GM23338 (cell line): Measurements from ENCODE around the gene SPIRE2. TPM values are rescaled to one million over a fixed set of nuclear protein-coding genes. Genes with fewer than 3 reads are reported as not detected.

Experiments
- ATAC-seq: fragments of 200-7000 bp; cut with Tn5 transposase; 3 replicates; pipeline ENCODE4 v1.9.1; 2020
- DNase-seq: peaks from one replicate; pipeline ENCODE4 v3.0.0-alpha.2; 2015; ENCODE audit warnings: low spot score
- H2AFZ ChIP-seq: fragments of 200-600 bp; sonication (generic); 2 replicates; pipeline ENCODE4 v1.8.0; 2016; ENCODE audit warnings: antibody characterized with exemption, mild to moderate bottlenecking, moderate library complexity
- H3F3A ChIP-seq: fragments of 200-600 bp; sonication (generic); replicated peaks from 2 replicates; pipeline ENCODE4 v1.8.0; 2017; ENCODE audit warnings: antibody characterized with exemption, mixed run types, low read depth
- H3K27ac ChIP-seq: fragments of 200-600 bp; sonication (generic); 2 replicates; pipeline ENCODE4 v1.6.1; 2016; ENCODE audit warnings: low read depth
- H3K27me3 ChIP-seq: fragments of 200-600 bp; sonication (generic); 2 replicates; pipeline ENCODE4 v1.8.0; 2016; ENCODE audit warnings: mild to moderate bottlenecking, mixed run types, moderate library complexity; ENCODE audit not compliant: insufficient read depth
- H3K36me3 ChIP-seq: fragments of 200-600 bp; sonication (generic); 2 replicates; pipeline ENCODE4 v1.8.0; 2016; ENCODE audit warnings: mild to moderate bottlenecking; ENCODE audit not compliant: insufficient read depth
- H3K4me1 ChIP-seq: fragments of 200-600 bp; sonication (generic); 2 replicates; pipeline ENCODE4 v1.8.0; 2016; ENCODE audit warnings: mild to moderate bottlenecking, moderate library complexity; ENCODE audit not compliant: insufficient read depth
- H3K4me2 ChIP-seq: fragments of 200-600 bp; sonication (generic); 2 replicates; pipeline ENCODE4 v1.7.1; 2017; ENCODE audit warnings: mixed run types
- H3K4me3 ChIP-seq: fragments of 200-600 bp; sonication (generic); 2 replicates; pipeline ENCODE4 v1.6.1; 2016; ENCODE audit warnings: mixed run types
- H3K79me2 ChIP-seq: fragments of 200-600 bp; sonication (generic); replicated peaks from 2 replicates; pipeline ENCODE4 v1.8.0; 2017; ENCODE audit warnings: mild to moderate bottlenecking; ENCODE audit not compliant: insufficient read depth
- H3K9me2 ChIP-seq: fragments of 200-600 bp; sonication (generic); 2 replicates; pipeline ENCODE4 v1.8.0; 2017; ENCODE audit not compliant: insufficient read depth
- H4K20me1 ChIP-seq: fragments of 200-600 bp; sonication (generic); replicated peaks from 2 replicates; pipeline ENCODE4 v1.8.0; 2017; ENCODE audit warnings: mild to moderate bottlenecking; ENCODE audit not compliant: insufficient read depth
- H3K27ac Mint-ChIP-seq: 2 replicates; pipeline ENCODE4 v1.8.0; 2020; ENCODE audit warnings: inconsistent platforms, mild to moderate bottlenecking, moderate library complexity, mixed read lengths
- H3K27me3 Mint-ChIP-seq: 3 replicates; pipeline ENCODE4 v1.8.0; 2022; ENCODE audit warnings: low read depth, mild to moderate bottlenecking, moderate library complexity, mixed read lengths, inconsistent platforms; ENCODE audit not compliant: insufficient read depth, poor library complexity
- H3K36me3 Mint-ChIP-seq: 3 replicates; pipeline ENCODE4 v1.8.0; 2021; ENCODE audit warnings: low read depth, mild to moderate bottlenecking, inconsistent platforms, moderate library complexity, mixed read lengths
- H3K4me1 Mint-ChIP-seq: 3 replicates; pipeline ENCODE4 v1.8.0; 2020; ENCODE audit warnings: mild to moderate bottlenecking, inconsistent platforms, mixed read lengths
- H3K4me3 Mint-ChIP-seq: 3 replicates; pipeline ENCODE4 v1.8.0; 2021; ENCODE audit warnings: moderate library complexity, mild to moderate bottlenecking, inconsistent platforms, mixed read lengths
- H3K9me3 Mint-ChIP-seq: 3 replicates; pipeline ENCODE4 v1.8.0; 2020; ENCODE audit warnings: moderate library complexity, mild to moderate bottlenecking, inconsistent platforms, mixed read lengths
- CREB1 ChIP-seq: fragments of 250-450 bp; sonication (Bioruptor Pico); IDR thresholded peaks from 2 replicates; pipeline ENCODE4 v1.5.0; 2020; ENCODE audit warnings: low read depth, mild to moderate bottlenecking, moderate library complexity
- EZH2 ChIP-seq: fragments of 200-600 bp; sonication (generic); IDR thresholded peaks from one replicate; pipeline ENCODE4 v1.8.0; 2017; ENCODE audit warnings: antibody characterized with exemption, mild to moderate bottlenecking, low read depth; ENCODE audit not compliant: unreplicated experiment
- EZH2phosphoT487 ChIP-seq: fragments of 200-600 bp; sonication (generic); IDR thresholded peaks from one replicate; pipeline ENCODE4 v1.8.1; 2018; ENCODE audit warnings: antibody characterized with exemption; ENCODE audit not compliant: unreplicated experiment
- NANOG ChIP-seq: IDR thresholded peaks from 2 replicates; pipeline ENCODE4 v1.6.1; 2016; ENCODE audit warnings: antibody characterized with exemption, borderline replicate concordance
- POLR2AphosphoS5 ChIP-seq: IDR thresholded peaks from 2 replicates; pipeline ENCODE4 v1.6.1; 2016; ENCODE audit warnings: antibody characterized with exemption, low read depth
- STAT1 ChIP-seq: IDR thresholded peaks from one replicate; pipeline ENCODE4 v1.6.1; 2016; ENCODE audit warnings: antibody characterized with exemption; ENCODE audit not compliant: unreplicated experiment
- ZNF114 ChIP-seq: fragments of 250-450 bp; sonication (Bioruptor Pico); IDR thresholded peaks from 2 replicates; pipeline ENCODE4 v1.5.0; 2020; ENCODE audit warnings: mild to moderate bottlenecking, moderate library complexity
- ZNF331 ChIP-seq: fragments of 250-450 bp; sonication (Bioruptor Pico); IDR thresholded peaks from 2 replicates; pipeline ENCODE4 v1.5.0; 2020; ENCODE audit warnings: low read depth, mild to moderate bottlenecking, moderate library complexity
- polyA plus RNA-seq: library from polyadenylated mRNA; unstranded; fragments of >200 nt; fragmentation: Nextera tagmentation; extraction: Ambion mirVana; gene quantifications from 2 replicates; pipeline ENCODE4 v1.2.1, GENCODE V29; 2016
- total RNA-seq: library from RNA; depleted of rRNA; stranded (reverse); fragments of >200 nt; shearing (Covaris generic); gene quantifications from 2 replicates; pipeline ENCODE4 v1.2.3, GENCODE V29; 2014
- TF ChIP-seq, protein P1 (sequence below): fragments of 250-450 bp; sonication (Bioruptor Pico); IDR thresholded peaks from 2 replicates; pipeline ENCODE4 v1.5.0; 2020; ENCODE audit warnings: mild to moderate bottlenecking, moderate library complexity
- TF ChIP-seq, protein P2 (sequence below): IDR thresholded peaks from 2 replicates; pipeline ENCODE4 v1.6.1; 2016; ENCODE audit warnings: antibody characterized with exemption

The SPIRE2 gene
- total and polyA plus RNA-seq, 2 experiments from 2014 or later = 5.0 to 15.2 TPM

DNA sequence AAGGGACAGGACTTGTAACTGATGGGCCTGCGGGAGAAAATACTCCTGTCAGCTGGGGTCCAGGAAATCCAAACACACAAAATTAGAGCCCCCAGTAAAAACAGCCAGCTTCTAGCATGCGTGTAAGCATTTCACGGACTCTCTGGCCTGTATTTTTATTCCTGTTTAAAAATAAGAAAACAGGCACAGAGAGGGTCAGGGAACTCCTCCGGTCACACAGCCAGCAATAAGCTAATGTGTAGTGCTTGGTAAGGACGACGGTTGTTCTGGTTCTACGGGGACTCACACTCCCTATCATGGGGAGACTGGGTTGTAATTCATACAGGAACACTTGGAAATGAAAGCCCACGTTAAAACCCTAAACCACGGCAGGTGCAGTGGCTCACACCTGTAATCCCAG, 43.6 kb downstream of the SPIRE2 start (continued):
- TF ChIP-seq, protein P1, sequence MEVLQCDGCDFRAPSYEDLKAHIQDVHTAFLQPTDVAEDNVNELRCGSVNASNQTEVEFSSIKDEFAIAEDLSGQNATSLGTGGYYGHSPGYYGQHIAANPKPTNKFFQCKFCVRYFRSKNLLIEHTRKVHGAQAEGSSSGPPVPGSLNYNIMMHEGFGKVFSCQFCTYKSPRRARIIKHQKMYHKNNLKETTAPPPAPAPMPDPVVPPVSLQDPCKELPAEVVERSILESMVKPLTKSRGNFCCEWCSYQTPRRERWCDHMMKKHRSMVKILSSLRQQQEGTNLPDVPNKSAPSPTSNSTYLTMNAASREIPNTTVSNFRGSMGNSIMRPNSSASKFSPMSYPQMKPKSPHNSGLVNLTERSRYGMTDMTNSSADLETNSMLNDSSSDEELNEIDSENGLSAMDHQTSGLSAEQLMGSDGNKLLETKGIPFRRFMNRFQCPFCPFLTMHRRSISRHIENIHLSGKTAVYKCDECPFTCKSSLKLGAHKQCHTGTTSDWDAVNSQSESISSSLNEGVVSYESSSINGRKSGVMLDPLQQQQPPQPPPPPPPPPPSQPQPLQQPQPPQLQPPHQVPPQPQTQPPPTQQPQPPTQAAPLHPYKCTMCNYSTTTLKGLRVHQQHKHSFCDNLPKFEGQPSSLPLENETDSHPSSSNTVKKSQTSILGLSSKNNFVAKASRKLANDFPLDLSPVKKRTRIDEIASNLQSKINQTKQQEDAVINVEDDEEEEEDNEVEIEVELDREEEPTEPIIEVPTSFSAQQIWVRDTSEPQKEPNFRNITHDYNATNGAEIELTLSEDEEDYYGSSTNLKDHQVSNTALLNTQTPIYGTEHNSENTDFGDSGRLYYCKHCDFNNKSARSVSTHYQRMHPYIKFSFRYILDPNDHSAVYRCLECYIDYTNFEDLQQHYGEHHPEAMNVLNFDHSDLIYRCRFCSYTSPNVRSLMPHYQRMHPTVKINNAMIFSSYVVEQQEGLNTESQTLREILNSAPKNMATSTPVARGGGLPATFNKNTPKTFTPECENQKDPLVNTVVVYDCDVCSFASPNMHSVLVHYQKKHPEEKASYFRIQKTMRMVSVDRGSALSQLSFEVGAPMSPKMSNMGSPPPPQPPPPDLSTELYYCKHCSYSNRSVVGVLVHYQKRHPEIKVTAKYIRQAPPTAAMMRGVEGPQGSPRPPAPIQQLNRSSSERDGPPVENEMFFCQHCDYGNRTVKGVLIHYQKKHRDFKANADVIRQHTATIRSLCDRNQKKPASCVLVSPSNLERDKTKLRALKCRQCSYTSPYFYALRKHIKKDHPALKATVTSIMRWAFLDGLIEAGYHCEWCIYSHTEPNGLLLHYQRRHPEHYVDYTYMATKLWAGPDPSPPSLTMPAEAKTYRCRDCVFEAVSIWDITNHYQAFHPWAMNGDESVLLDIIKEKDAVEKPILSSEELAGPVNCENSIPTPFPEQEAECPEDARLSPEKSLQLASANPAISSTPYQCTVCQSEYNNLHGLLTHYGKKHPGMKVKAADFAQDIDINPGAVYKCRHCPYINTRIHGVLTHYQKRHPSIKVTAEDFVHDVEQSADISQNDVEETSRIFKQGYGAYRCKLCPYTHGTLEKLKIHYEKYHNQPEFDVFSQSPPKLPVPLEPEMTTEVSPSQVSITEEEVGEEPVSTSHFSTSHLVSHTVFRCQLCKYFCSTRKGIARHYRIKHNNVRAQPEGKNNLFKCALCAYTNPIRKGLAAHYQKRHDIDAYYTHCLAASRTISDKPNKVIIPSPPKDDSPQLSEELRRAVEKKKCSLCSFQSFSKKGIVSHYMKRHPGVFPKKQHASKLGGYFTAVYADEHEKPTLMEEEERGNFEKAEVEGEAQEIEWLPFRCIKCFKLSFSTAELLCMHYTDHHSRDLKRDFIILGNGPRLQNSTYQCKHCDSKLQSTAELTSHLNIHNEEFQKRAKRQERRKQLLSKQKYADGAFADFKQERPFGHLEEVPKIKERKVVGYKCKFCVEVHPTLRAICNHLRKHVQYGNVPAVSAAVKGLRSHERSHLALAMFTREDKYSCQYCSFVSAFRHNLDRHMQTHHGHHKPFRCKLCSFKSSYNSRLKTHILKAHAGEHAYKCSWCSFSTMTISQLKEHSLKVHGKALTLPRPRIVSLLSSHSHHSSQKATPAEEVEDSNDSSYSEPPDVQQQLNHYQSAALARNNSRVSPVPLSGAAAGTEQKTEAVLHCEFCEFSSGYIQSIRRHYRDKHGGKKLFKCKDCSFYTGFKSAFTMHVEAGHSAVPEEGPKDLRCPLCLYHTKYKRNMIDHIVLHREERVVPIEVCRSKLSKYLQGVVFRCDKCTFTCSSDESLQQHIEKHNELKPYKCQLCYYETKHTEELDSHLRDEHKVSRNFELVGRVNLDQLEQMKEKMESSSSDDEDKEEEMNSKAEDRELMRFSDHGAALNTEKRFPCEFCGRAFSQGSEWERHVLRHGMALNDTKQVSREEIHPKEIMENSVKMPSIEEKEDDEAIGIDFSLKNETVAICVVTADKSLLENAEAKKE = no peak
- TF ChIP-seq EZH2 (no peak), NANOG (no peak), POLR2AphosphoS5 (no peak), ZNF114 (CRISPR knock-in tag) (no peak), CREB1 (CRISPR knock-in tag) (no peak), STAT1 (no peak)

DNA sequence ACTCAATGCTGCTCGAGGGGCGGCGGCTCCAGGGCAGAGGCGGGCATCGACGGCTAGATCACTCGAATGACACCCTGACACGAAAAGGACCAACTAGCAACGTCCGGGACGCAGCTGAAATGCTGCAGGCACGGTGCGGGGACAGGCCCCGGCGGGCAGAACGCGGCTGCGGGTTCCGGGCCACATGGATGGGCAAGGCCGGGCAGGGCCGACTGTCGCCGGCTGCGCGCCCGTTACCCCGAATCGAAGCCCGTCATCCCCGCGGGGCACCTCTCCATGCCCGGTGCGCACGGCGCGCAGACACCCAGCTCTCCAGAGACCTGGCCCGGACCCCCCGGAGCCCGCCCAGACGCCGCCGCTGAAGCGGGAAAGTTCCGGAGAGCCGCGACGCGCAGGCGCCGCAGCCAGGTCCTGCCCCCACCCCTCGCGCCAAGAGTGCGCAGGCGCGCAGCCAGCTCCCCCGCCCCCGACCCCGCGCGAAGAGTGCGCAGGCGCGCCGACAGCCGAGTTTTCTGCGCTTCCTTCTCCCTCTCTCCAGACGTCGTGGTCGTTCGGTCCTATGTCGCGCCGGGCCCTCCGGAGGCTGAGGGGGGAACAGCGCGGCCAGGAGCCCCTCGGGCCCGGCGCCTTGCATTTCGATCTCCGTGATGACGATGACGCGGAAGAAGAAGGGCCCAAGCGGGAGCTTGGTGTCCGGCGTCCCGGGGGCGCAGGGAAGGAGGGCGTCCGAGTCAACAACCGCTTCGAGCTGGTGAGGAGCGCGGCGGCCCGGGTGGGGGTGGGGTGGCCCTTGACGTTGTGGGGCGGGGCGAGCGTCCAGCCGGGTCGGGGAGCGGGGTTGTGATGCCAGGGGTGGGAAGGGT, 45.1 kb downstream of the SPIRE2 start, which contains the start of gene TCF25:
TSS of gene TCF25 (plus strand) at position 484 of the 863 bp plus-strand sequence. CDS start at position 560, 76 bp downstream.
- ATAC-seq (peak; percentile 68), DNase-seq (peak; percentile 86)
- H3K9me3 Mint-ChIP-seq = peaks cover 15% of the 10 kb centered on the region
- peak within 1 kb of the TSS; percentile 84 for H3K4me3 Mint-ChIP-seq
- H3K36me3 Mint-ChIP-seq = peaks cover 30% of the 10 kb centered on the region
- H3K4me2 ChIP-seq = peak within 1 kb of the TSS; percentile 92
- peaks cover 24% of the 10 kb centered on the region for H3K27me3 Mint-ChIP-seq
- peaks cover 6% of the 10 kb centered on the region for H4K20me1 ChIP-seq
- H3F3A ChIP-seq = peaks cover 23% of the 10 kb centered on the region
- no peaks in the 10 kb centered on the region for H3K9me2 ChIP-seq
- H3K4me3 ChIP-seq = peak within 1 kb of the TSS; percentile 94
- H3K27me3 ChIP-seq = peaks cover 5% of the 10 kb centered on the region; the same call in 1 of the 2 replicates
- H3K27ac Mint-ChIP-seq = peak within 1 kb of the TSS; percentile 96
- peak within 1 kb of the TSS; percentile 100 for H3K27ac ChIP-seq
- H3K4me1 Mint-ChIP-seq = peaks cover 2% of the 10 kb centered on the region; the same call in 1 of the 3 replicates
- peaks cover 7% of the 10 kb centered on the region; the same call in 1 of the 2 replicates for H3K36me3 ChIP-seq
- no peaks in the 10 kb centered on the region for H3K4me1 ChIP-seq
- peak within 1 kb of the TSS; percentile 91 for H2AFZ ChIP-seq
- H3K79me2 ChIP-seq = peaks cover 40% of the 10 kb centered on the region
- TF ChIP-seq ZNF331 (CRISPR knock-in tag) = no peak
- TF ChIP-seq EZH2phosphoT487 = no peak
- no peak for TF ChIP-seq ZNF114 (CRISPR knock-in tag)
- TF ChIP-seq, protein P2, sequence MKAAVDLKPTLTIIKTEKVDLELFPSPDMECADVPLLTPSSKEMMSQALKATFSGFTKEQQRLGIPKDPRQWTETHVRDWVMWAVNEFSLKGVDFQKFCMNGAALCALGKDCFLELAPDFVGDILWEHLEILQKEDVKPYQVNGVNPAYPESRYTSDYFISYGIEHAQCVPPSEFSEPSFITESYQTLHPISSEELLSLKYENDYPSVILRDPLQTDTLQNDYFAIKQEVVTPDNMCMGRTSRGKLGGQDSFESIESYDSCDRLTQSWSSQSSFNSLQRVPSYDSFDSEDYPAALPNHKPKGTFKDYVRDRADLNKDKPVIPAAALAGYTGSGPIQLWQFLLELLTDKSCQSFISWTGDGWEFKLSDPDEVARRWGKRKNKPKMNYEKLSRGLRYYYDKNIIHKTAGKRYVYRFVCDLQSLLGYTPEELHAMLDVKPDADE = no peak
- peak; percentile 91 for TF ChIP-seq POLR2AphosphoS5
